Sigmoid colon (tissue), 7 donors: ENCODE measurements around the gene SRM. TPM values are rescaled to one million over a fixed set of nuclear protein-coding genes. Genes with fewer than 3 reads are reported as not detected.
"Not testable (repeated sequence)": the region's sequence is repeated elsewhere in the genome, so short reads cannot be mapped to it uniquely, and the experiment has no call there.

ENCODE experiments used
- DNase-seq: peaks from one replicate; pipeline ENCODE4 v3.0.0-alpha.2; 2019
- H3K27ac ChIP-seq, 4 donors: fragments of 200-600 bp; sonication (generic); one replicate each; pipeline ENCODE4 v1.5.1; 2016 to 2019; ENCODE audit warnings: mild to moderate bottlenecking in 1 of 4
- H3K27me3 ChIP-seq, 3 donors: fragments of 200-600 bp; sonication (generic); one replicate each; pipeline ENCODE4 v1.5.1; 2019; ENCODE audit warnings: mild to moderate bottlenecking in 1 of 3
- H3K36me3 ChIP-seq, 4 donors: fragments of 200-600 bp; sonication (generic); one replicate each; pipeline ENCODE4 v1.5.1; 2016 to 2019
- H3K4me1 ChIP-seq, 4 donors: fragments of 200-600 bp; sonication (generic); one replicate each; pipeline ENCODE4 v1.5.1; 2017 to 2019
- H3K4me3 ChIP-seq, 4 donors: fragments of 200-600 bp; sonication (generic); one replicate each; pipeline ENCODE4 v1.5.1; 2017 to 2019; ENCODE audit warnings: mild to moderate bottlenecking in 2 of 4, moderate library complexity in 1 of 4
- H3K9me3 ChIP-seq, 4 donors: fragments of 200-600 bp in 3 of 4; sonication (generic) in 3 of 4; one replicate each; pipeline versions ENCODE4 v1.5.1 to v1.6.1; 2013 to 2019
- CTCF ChIP-seq, 4 experiments: fragments of 450-650 bp in 3 of 4; fragments of 200-600 bp in 1 of 4; IDR thresholded peaks; one replicate each; pipeline ENCODE4 v1.5.1; 2016 to 2019; ENCODE audit warnings: antibody characterized with exemption in 4 of 4, mild to moderate bottlenecking in 3 of 4, moderate library complexity in 2 of 4
- EP300 ChIP-seq, 4 donors: sonication (generic); formaldehyde crosslinking; IDR thresholded peaks; one replicate each; pipeline ENCODE4 v1.6.1; 2017; ENCODE audit warnings: antibody characterized with exemption in 4 of 4
- POLR2A ChIP-seq, 2 donors: fragments of 450-650 bp; IDR thresholded peaks; one replicate each; pipeline ENCODE4 v1.6.1; 2016; ENCODE audit warnings: antibody characterized with exemption in 2 of 2, mild to moderate bottlenecking in 2 of 2, moderate library complexity in 2 of 2
- POLR2AphosphoS5 ChIP-seq, 4 donors: sonication (generic); formaldehyde crosslinking; IDR thresholded peaks; one replicate each; pipeline ENCODE4 v1.6.1; 2017; ENCODE audit warnings: antibody characterized with exemption in 4 of 4
- WGBS, 2 donors: extraction: QIAGEN DNeasy Blood & Tissue Kit; methylation state at CpG; one replicate each; pipeline ENCODE4 v1.1.7; 2013; 5-methylcytosine and 5-hydroxymethylcytosine counted together
- intact Hi-C: fragments of 100-400 bp; cut with DNase I; formaldehyde crosslinking; loops from one replicate; pipeline ENCODE4 v1.15.1; 2023
- polyA plus RNA-seq, 3 donors: library from polyadenylated mRNA; stranded (reverse); fragments of 200-250 nt; gene quantifications; one replicate each; pipeline ENCODE4 v1.2.3, GENCODE V29; 2013
- total RNA-seq, 4 donors: library from RNA; depleted of rRNA; stranded (reverse); fragments of >200 nt; gene quantifications; one replicate each; pipeline ENCODE4 v1.1.0, GENCODE V29; 2016
- donor health status: healthy with polysubstance abuse.
- donor health status: Bipolar disorder and iron deficiency.
- donor health status: healthy.

Gene SRM
- total and polyA plus RNA-seq, 7 donors: 17.8 to 77.1 (median 28.5) TPM

GRCh38 chr1:11052839-11053757, 6.7 kb downstream of the SRM start:
- H3K9me3 ChIP-seq: no peaks in the 10 kb centered on the region
- DNase-seq: no peak
- no peak for TF ChIP-seq POLR2A (IDR thresholded peaks at IDR 0.05)
- peaks cover 0 to 34% (median 7%) of the 10 kb centered on the region in 4 donors for H3K36me3 ChIP-seq
- intact Hi-C loops: no loop called here
- H3K4me1 ChIP-seq: peaks cover 0 to 7% (median 0%) of the 10 kb centered on the region in 4 donors
- H3K4me3 ChIP-seq: no peak overlapping the region
- no peak overlapping the region for H3K27ac ChIP-seq
- peaks cover 0 to 13% (median 0%) of the 10 kb centered on the region in 3 donors for H3K27me3 ChIP-seq
- WGBS, 2 donors: 23 to 33% methylated on average over 29 of the region's 29 CpGs

- no peak for DNase-seq
- intact Hi-C loops: no loop called here
- WGBS, 2 donors: 45 to 56% methylated on average over 19 of the region's 19 CpGs
Measured at GRCh38 chr1:11051781-11052511, 7.9 kb downstream of the SRM start.

GRCh38 chr1:11051121-11051520, 8.7 kb downstream of the SRM start:
- Histone ChIP-seq H3K36me3 (peaks cover 0 to 15% (median 3%) of the 10 kb centered on the region in 4 donors), H3K27me3 (peaks cover 0 to 13% (median 0%) of the 10 kb centered on the region in 3 donors)
- H3K9me3 ChIP-seq, intact Hi-C loops, DNase-seq, H3K27ac ChIP-seq, H3K4me3 ChIP-seq, H3K4me1 ChIP-seq: not testable (repeated sequence)
- WGBS, 2 donors: 90 to 93% methylated on average over 10 of the region's 10 CpGs

More at GRCh38 chr1:11051781-11052511, 7.9 kb downstream of the SRM start:
- TF ChIP-seq POLR2AphosphoS5 (IDR thresholded peaks at IDR 0.05) (no peak), CTCF (IDR thresholded peaks at IDR 0.05) (no peak), POLR2A (IDR thresholded peaks at IDR 0.05) (no peak), EP300 (IDR thresholded peaks at IDR 0.05) (no peak)
- H3K9me3 ChIP-seq: no peaks in the 10 kb centered on the region
- no peak overlapping the region for H3K4me3 ChIP-seq
- peaks cover 0 to 23% (median 7%) of the 10 kb centered on the region in 4 donors for H3K36me3 ChIP-seq
- no peak overlapping the region for H3K27ac ChIP-seq
- H3K4me1 ChIP-seq: peaks cover 0 to 7% (median 0%) of the 10 kb centered on the region in 4 donors
- peaks cover 0 to 13% (median 0%) of the 10 kb centered on the region in 3 donors for H3K27me3 ChIP-seq

- Histone ChIP-seq H3K4me3 (no peak within 1 kb of the TSS), H3K36me3 (no peaks in the 10 kb centered on the region), H3K4me1 (no peaks in the 10 kb centered on the region), H3K27ac (no peak within 1 kb of the TSS), H3K9me3 (no peaks in the 10 kb centered on the region), H3K27me3 (no peaks in the 10 kb centered on the region)
- TF ChIP-seq POLR2AphosphoS5 (IDR thresholded peaks at IDR 0.05) (no peak), POLR2A (IDR thresholded peaks at IDR 0.05) (no peak), EP300 (IDR thresholded peaks at IDR 0.05) (no peak), CTCF (IDR thresholded peaks at IDR 0.05) (no peak)
- 92 to 95% methylated on average over 28 of the region's 28 CpGs for WGBS, 2 donors
- intact Hi-C loops: no loop called here
- DNase-seq: peak; percentile 58
Measured at GRCh38 chr1:11046625-11047365, 13.0 kb downstream of the SRM start, which contains the start of gene MASP2. MASP2 (minus strand) TSS chr1:11047239; CDS start chr1:11047207, 32 bp downstream.

- no peak for TF ChIP-seq CTCF (IDR thresholded peaks at IDR 0.05)
- Histone ChIP-seq H3K27me3 (no peaks in the 10 kb centered on the region), H3K36me3 (no peaks in the 10 kb centered on the region), H3K27ac (no peak overlapping the region), H3K4me3 (no peak overlapping the region), H3K4me1 (no peaks in the 10 kb centered on the region), H3K9me3 (no peaks in the 10 kb centered on the region)
- peak; percentile 40 for DNase-seq
- WGBS, 2 donors: 39 to 80% methylated on average over 8 of the region's 8 CpGs
- intact Hi-C loops: no loop called here
Measured at GRCh38 chr1:11046270-11046566, 13.6 kb downstream of the SRM start.
